Esophagus (tissue), 2 donors: ENCODE data around the gene FGFR2. TPM values are rescaled to one million over a fixed set of nuclear protein-coding genes. Genes with fewer than 3 reads are reported as not detected.
A peak's percentile ranks its signal among the peaks of the same experiment; 100 is the strongest.

Source experiments
- H3K27ac ChIP-seq, 2 donors: one replicate each; pipeline ENCODE4 v1.5.1; 2013; ENCODE audit warnings: low read depth in 2 of 2, mild to moderate bottlenecking in 2 of 2, inconsistent platforms in 1 of 2, low read length in 1 of 2, moderate library complexity in 1 of 2
- H3K27me3 ChIP-seq, 2 donors: one replicate each; pipeline ENCODE4 v1.6.1; 2013; ENCODE audit warnings: low read length in 2 of 2, control low read depth in 1 of 2, mild to moderate bottlenecking in 1 of 2; ENCODE audit not compliant: insufficient read depth in 2 of 2, control insufficient read depth in 1 of 2
- H3K36me3 ChIP-seq, 2 donors: one replicate each; pipeline ENCODE4 v1.6.1; 2013; ENCODE audit warnings: low read length in 1 of 2; ENCODE audit not compliant: control insufficient read depth in 2 of 2, insufficient read depth in 2 of 2
- H3K4me1 ChIP-seq, 2 donors: one replicate each; pipeline ENCODE4 v1.6.1; 2013; ENCODE audit warnings: low read length in 1 of 2; ENCODE audit not compliant: control insufficient read depth in 2 of 2, insufficient read depth in 2 of 2
- H3K4me3 ChIP-seq, 2 donors: one replicate each; pipeline ENCODE4 v1.5.1; 2013; ENCODE audit warnings: low read length in 2 of 2, mild to moderate bottlenecking in 2 of 2, low read depth in 1 of 2, moderate library complexity in 1 of 2
- H3K9me3 ChIP-seq, 2 donors: one replicate each; pipeline ENCODE4 v1.6.1; 2013; ENCODE audit warnings: mild to moderate bottlenecking in 2 of 2, low read depth in 1 of 2, low read length in 1 of 2, moderate library complexity in 1 of 2; ENCODE audit not compliant: control insufficient read depth in 2 of 2, insufficient read depth in 1 of 2
- WGBS, 2 donors: extraction: QIAGEN DNeasy Blood & Tissue Kit; methylation state at CpG; one replicate each; pipeline ENCODE4 v1.1.7; 2013; 5-methylcytosine and 5-hydroxymethylcytosine counted together
- polyA plus RNA-seq, 2 donors: library from polyadenylated mRNA; stranded (reverse); fragments of 200-250 nt; gene quantifications; one replicate each; pipeline ENCODE4 v1.2.3, GENCODE V29; 2013
- donor health status: healthy with polysubstance abuse.
- donor health status: Bipolar disorder and iron deficiency.

Gene FGFR2
- polyA plus RNA-seq, 2 donors, result 10.8 to 15.4 TPM

GRCh38 chr10:121531076-121531829 lies 67.0 kb downstream of the FGFR2 start:
- Histone ChIP-seq H3K4me1 (peaks cover 0 to 10% of the 10 kb centered on the region in 2 donors), H3K4me3 (no peak overlapping the region), H3K9me3 (no peaks in the 10 kb centered on the region), H3K36me3 (no peaks in the 10 kb centered on the region), H3K27me3 (no peaks in the 10 kb centered on the region), H3K27ac (peak overlapping the region in 1 of 2 donors; percentile 17)
- WGBS, 2 donors, result 60 to 80% methylated on average over 13 of the region's 13 CpGs

- H3K36me3 ChIP-seq, result no peaks in the 10 kb centered on the region
- no peak overlapping the region for H3K27ac ChIP-seq
- WGBS, 2 donors, result 75 to 80% methylated on average over 7 of the region's 7 CpGs
- H3K27me3 ChIP-seq, result no peaks in the 10 kb centered on the region
- no peaks in the 10 kb centered on the region for H3K9me3 ChIP-seq
- peaks cover 0 to 10% of the 10 kb centered on the region in 2 donors for H3K4me1 ChIP-seq
- H3K4me3 ChIP-seq, result no peak overlapping the region
These were observed 67.7 kb downstream of the FGFR2 start for GRCh38 chr10:121530481-121531075.

GRCh38 chr10:121527690-121528089 lies 70.6 kb downstream of the FGFR2 start:
- Histone ChIP-seq H3K27ac (peak overlapping the region in 1 of 2 donors; percentile 44), H3K27me3 (no peaks in the 10 kb centered on the region), H3K4me1 (peaks cover 10 to 17% of the 10 kb centered on the region in 2 donors), H3K36me3 (no peaks in the 10 kb centered on the region), H3K4me3 (no peak overlapping the region), H3K9me3 (no peaks in the 10 kb centered on the region)
- WGBS, 2 donors, result 31 to 35% methylated on average over 6 of the region's 6 CpGs

GRCh38 chr10:121526801-121527221 lies 71.4 kb downstream of the FGFR2 start:
- Histone ChIP-seq H3K4me3 (no peak overlapping the region), H3K27me3 (no peaks in the 10 kb centered on the region), H3K36me3 (no peaks in the 10 kb centered on the region), H3K4me1 (peaks cover 8 to 10% of the 10 kb centered on the region in 2 donors), H3K27ac (peak overlapping the region; percentile 48 to 90), H3K9me3 (no peaks in the 10 kb centered on the region)
- 45 to 55% methylated on average over 8 of the region's 8 CpGs for WGBS, 2 donors

GRCh38 chr10:121526135-121526790 lies 72.0 kb downstream of the FGFR2 start:
- Histone ChIP-seq H3K27ac (peak overlapping the region; percentile 84 to 90), H3K36me3 (no peaks in the 10 kb centered on the region), H3K4me1 (peaks cover 7 to 10% of the 10 kb centered on the region in 2 donors), H3K9me3 (no peaks in the 10 kb centered on the region), H3K27me3 (no peaks in the 10 kb centered on the region), H3K4me3 (peak overlapping the region in 1 of 2 donors; percentile 9)
- 51 to 55% methylated on average over 11 of the region's 11 CpGs for WGBS, 2 donors

- H3K4me1 ChIP-seq, result peaks cover 7 to 10% of the 10 kb centered on the region in 2 donors
- H3K36me3 ChIP-seq, result no peaks in the 10 kb centered on the region
- H3K4me3 ChIP-seq, result no peak overlapping the region
- no peaks in the 10 kb centered on the region for H3K27me3 ChIP-seq
- peak overlapping the region; percentile 84 to 89 for H3K27ac ChIP-seq
- H3K9me3 ChIP-seq, result no peaks in the 10 kb centered on the region
- WGBS, 2 donors, result 35 to 44% methylated on average over 16 of the region's 16 CpGs
These were observed 72.8 kb downstream of the FGFR2 start for GRCh38 chr10:121525251-121526134.

GRCh38 chr10:121524157-121524817 lies 74.0 kb downstream of the FGFR2 start:
- Histone ChIP-seq H3K9me3 (no peaks in the 10 kb centered on the region), H3K4me1 (peaks cover 7 to 10% of the 10 kb centered on the region in 2 donors), H3K27ac (peak overlapping the region; percentile 43 to 74), H3K36me3 (no peaks in the 10 kb centered on the region), H3K4me3 (no peak overlapping the region), H3K27me3 (no peaks in the 10 kb centered on the region)
- WGBS, 2 donors, result 54 to 66% methylated on average over 17 of the region's 17 CpGs

GRCh38 chr10:121522831-121523230 lies 75.4 kb downstream of the FGFR2 start:
- no peaks in the 10 kb centered on the region for H3K9me3 ChIP-seq
- no peaks in the 10 kb centered on the region for H3K36me3 ChIP-seq
- H3K4me1 ChIP-seq, result peaks cover 10 to 13% of the 10 kb centered on the region in 2 donors
- no peak overlapping the region for H3K4me3 ChIP-seq
- H3K27me3 ChIP-seq, result no peaks in the 10 kb centered on the region
- WGBS, 2 donors, result 86 to 93% methylated on average over 1 of the region's 1 CpG
- H3K27ac ChIP-seq, result no peak overlapping the region
